ENCODE results near the gene CNTNAP2.

DNA sequence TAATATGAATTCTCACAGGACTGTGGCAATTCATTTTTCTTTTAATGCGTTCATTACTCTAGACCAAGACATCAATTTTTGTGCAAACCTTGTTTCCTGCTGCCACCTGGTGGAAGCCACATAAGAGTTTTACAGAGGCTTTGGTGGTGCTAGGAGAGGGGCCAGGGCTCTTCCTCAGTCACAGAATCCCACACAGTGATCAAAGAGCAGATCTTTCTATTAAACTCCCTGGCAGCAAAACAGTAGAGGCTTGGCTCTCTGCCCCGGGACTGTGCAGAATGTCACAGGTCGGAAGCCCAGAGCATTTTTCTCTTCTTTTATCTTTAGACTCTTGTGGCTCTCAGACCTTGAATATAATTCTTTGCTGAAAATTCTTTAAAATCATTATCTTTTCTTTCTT, 1967.5 kb downstream of the CNTNAP2 start:
- TF ChIP-seq SUZ12 (IDR thresholded peaks at IDR 0.05): no peak
- no peak for TF ChIP-seq FOXA1 (IDR thresholded peaks at IDR 0.05)
- TF ChIP-seq TARDBP (IDR thresholded peaks at IDR 0.05): no peak
- TF ChIP-seq BHLHE40 (IDR thresholded peaks at IDR 0.05; ENCODE audit: borderline replicate concordance): no peak
- TF ChIP-seq ZNF384 (IDR thresholded peaks at IDR 0.05): no peak
- TF ChIP-seq ARNT (IDR thresholded peaks at IDR 0.05): no peak
- TF ChIP-seq ELF4 (IDR thresholded peaks at IDR 0.05): no peak
- TF ChIP-seq SP1 (IDR thresholded peaks at IDR 0.05): no peak
- TF ChIP-seq NFRKB (IDR thresholded peaks at IDR 0.05): no peak
- no peak for TF ChIP-seq FOXK2 (IDR thresholded peaks at IDR 0.05)
- no peak for TF ChIP-seq CTBP1 (IDR thresholded peaks at IDR 0.05; ENCODE audit: borderline replicate concordance)
- no peak for TF ChIP-seq LEF1 (IDR thresholded peaks at IDR 0.05; ENCODE audit: borderline replicate concordance)
